ENCODE measurements around the gene HSPA9. TPM values are rescaled to one million over a fixed set of nuclear protein-coding genes. Genes with fewer than 3 reads are reported as not detected.

The HSPA9 gene
- total RNA-seq, 1 experiment from 2014 or later, result 537 TPM

DNA sequence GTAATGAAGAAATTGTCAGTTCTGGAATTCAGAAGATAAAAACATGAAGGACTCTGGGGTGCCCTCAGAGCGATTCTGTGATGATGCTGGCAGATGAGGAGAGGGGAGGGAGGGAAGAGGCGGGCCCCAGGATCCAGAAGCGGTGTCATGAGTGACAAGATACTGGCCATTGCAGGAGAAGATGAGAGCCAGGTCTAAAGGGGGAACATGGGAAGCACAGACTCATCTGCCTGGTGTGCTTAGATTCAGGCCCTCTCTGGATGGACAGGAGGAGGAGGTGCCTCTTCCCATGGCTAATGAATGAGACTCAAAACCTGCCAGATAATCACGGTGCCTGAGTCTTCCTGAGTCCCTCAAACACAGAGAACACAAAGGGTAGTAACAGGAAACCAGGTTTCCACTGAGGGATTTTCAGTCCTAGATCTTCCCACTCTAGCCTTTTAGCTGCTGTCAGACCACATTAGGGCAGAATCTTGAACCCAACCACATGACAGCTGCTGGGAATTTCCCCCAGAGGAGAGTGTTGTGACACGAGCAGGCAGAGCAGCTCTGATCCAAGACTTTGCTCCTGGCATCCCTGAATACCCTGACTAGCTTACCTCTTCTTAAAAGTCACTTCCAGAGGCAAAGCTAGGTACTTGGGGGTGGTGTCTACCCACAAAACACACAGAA lies 28.2 kb upstream of the HSPA9 start:
- no peak overlapping the region for H3K27ac Mint-ChIP-seq (ENCODE audit: unreplicated experiment)
- no peaks in the 10 kb centered on the region for H3K4me1 Mint-ChIP-seq (ENCODE audit: low read depth, unreplicated experiment)
- Histone ChIP-seq H3K4me3 (ENCODE audit: low read depth, low read length) (no peak overlapping the region), H3K36me3 (ENCODE audit: control insufficient read depth, insufficient read depth, low read length) (no peaks in the 10 kb centered on the region), H3K4me1 (no peaks in the 10 kb centered on the region), H3K9me3 (no peaks in the 10 kb centered on the region), H3K27me3 (replicated peaks; ENCODE audit: control insufficient read depth, insufficient read depth, low read length) (no peaks in the 10 kb centered on the region)
- H3K36me3 Mint-ChIP-seq (ENCODE audit: insufficient read depth, unreplicated experiment), result no peaks in the 10 kb centered on the region
- no peak for TF ChIP-seq CTCF (IDR thresholded peaks at IDR 0.05; ENCODE audit: insufficient read depth in 1 of 2, low read depth in 1 of 2, low read length in 1 of 2, severe bottlenecking in 1 of 2, unreplicated experiment in 1 of 2)
- intact Hi-C loops (cut with micrococcal nuclease; ENCODE audit: unreplicated experiment), result no loop called here
- no peaks in the 10 kb centered on the region for H3K27me3 Mint-ChIP-seq (ENCODE audit: insufficient read depth, unreplicated experiment)
- ChIA-PET CTCF (no interaction called here), POLR2A (no interaction called here)
- no peak overlapping the region for H3K4me3 Mint-ChIP-seq (ENCODE audit: unreplicated experiment)
- no peak for DNase-seq
- H3K9me3 Mint-ChIP-seq (ENCODE audit: unreplicated experiment), result no peaks in the 10 kb centered on the region
- BruUV-seq (replicated peaks), result no TSS peak

- H3K27me3 Mint-ChIP-seq (ENCODE audit: insufficient read depth, unreplicated experiment), result no peaks in the 10 kb centered on the region
- CTCF ChIA-PET, result no interaction called here
- no peaks in the 10 kb centered on the region for H3K9me3 Mint-ChIP-seq (ENCODE audit: unreplicated experiment)
- H3K9me3 ChIP-seq, result no peaks in the 10 kb centered on the region
- H3K4me3 Mint-ChIP-seq (ENCODE audit: unreplicated experiment), result no peak overlapping the region
- DNase-seq, result no peak
- no peaks in the 10 kb centered on the region for H3K4me1 Mint-ChIP-seq (ENCODE audit: low read depth, unreplicated experiment)
- no peak overlapping the region for H3K27ac Mint-ChIP-seq (ENCODE audit: unreplicated experiment)
- no peak for TF ChIP-seq CTCF (IDR thresholded peaks at IDR 0.05; ENCODE audit: insufficient read depth in 1 of 2, low read depth in 1 of 2, low read length in 1 of 2, severe bottlenecking in 1 of 2, unreplicated experiment in 1 of 2)
- no peaks in the 10 kb centered on the region for H3K36me3 Mint-ChIP-seq (ENCODE audit: insufficient read depth, unreplicated experiment)
- BruUV-seq (replicated peaks), result no TSS peak
- no peak overlapping the region for H3K4me3 ChIP-seq (ENCODE audit: low read depth, low read length)
- no peaks in the 10 kb centered on the region for H3K4me1 ChIP-seq
- POLR2A ChIA-PET, result no interaction called here
- no peaks in the 10 kb centered on the region for H3K27me3 ChIP-seq (replicated peaks; ENCODE audit: control insufficient read depth, insufficient read depth, low read length)
- no peaks in the 10 kb centered on the region for H3K36me3 ChIP-seq (ENCODE audit: control insufficient read depth, insufficient read depth, low read length)
- intact Hi-C loops (cut with micrococcal nuclease; ENCODE audit: unreplicated experiment), result no loop called here
Observed at GRCh38 chr5:138602371-138603000, 27.3 kb upstream of the HSPA9 start.

DNA sequence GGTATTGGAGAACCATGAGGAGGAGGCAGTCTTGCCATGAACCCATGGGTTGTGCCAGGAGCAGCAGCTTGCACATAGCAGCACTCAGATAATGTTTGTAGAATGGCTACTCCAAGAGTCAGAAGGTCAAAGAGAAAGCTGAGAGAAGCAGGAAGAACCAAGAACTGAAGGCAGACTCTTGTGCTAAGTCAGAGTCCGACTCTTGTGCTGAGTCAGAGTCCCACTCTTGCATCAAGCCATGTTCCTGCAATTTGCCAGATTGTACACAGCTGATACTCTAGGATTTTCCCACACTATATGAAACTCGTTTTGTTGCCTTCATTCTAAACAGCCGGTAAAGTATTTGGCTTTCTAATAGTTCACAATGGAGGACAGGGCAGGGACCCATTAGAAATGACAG lies 26.2 kb upstream of the HSPA9 start:
- H3K36me3 ChIP-seq (ENCODE audit: control insufficient read depth, insufficient read depth, low read length), result no peaks in the 10 kb centered on the region
- Mint-ChIP-seq H3K9me3 (ENCODE audit: unreplicated experiment) (no peaks in the 10 kb centered on the region), H3K36me3 (ENCODE audit: insufficient read depth, unreplicated experiment) (no peaks in the 10 kb centered on the region), H3K4me3 (ENCODE audit: unreplicated experiment) (no peak overlapping the region), H3K4me1 (ENCODE audit: low read depth, unreplicated experiment) (no peaks in the 10 kb centered on the region), H3K27me3 (ENCODE audit: insufficient read depth, unreplicated experiment) (no peaks in the 10 kb centered on the region), H3K27ac (ENCODE audit: unreplicated experiment) (no peak overlapping the region)
- no peaks in the 10 kb centered on the region for H3K9me3 ChIP-seq
- H3K4me3 ChIP-seq (ENCODE audit: low read depth, low read length), result no peak overlapping the region
- ChIA-PET POLR2A (no interaction called here), CTCF (interaction anchor here (0.7 kb wide), 1 partner anchor 487 kb away, joined by 7 read pairs; no protein-coding TSS in a partner anchor)
- no TSS peak for BruUV-seq (replicated peaks)
- no peaks in the 10 kb centered on the region for H3K4me1 ChIP-seq
- DNase-seq, result no peak
- H3K27me3 ChIP-seq (replicated peaks; ENCODE audit: control insufficient read depth, insufficient read depth, low read length), result no peaks in the 10 kb centered on the region
- no peak for TF ChIP-seq CTCF (IDR thresholded peaks at IDR 0.05; ENCODE audit: insufficient read depth in 1 of 2, low read depth in 1 of 2, low read length in 1 of 2, severe bottlenecking in 1 of 2, unreplicated experiment in 1 of 2)
- intact Hi-C loops (cut with micrococcal nuclease; ENCODE audit: unreplicated experiment), result no loop called here
